Erythroblast (primary cell): ENCODE results near the gene VCP.

Source experiments
- GATA1 ChIP-seq: IDR thresholded peaks from 2 replicates; pipeline ENCODE4 v1.6.1; 2011; ENCODE audit warnings: low read depth, mild to moderate bottlenecking, control low read depth, low read length, moderate library complexity
- POLR2A ChIP-seq: IDR thresholded peaks from 2 replicates; pipeline ENCODE4 v1.6.1; 2011; ENCODE audit warnings: mild to moderate bottlenecking, low read length

- TF ChIP-seq POLR2A (no peak), GATA1 (no peak)
Measured at GRCh38 chr9:35078066-35078465, 5.6 kb upstream of the VCP start.
